WTC11 (cell line): ENCODE data around the gene C11orf58. TPM values are rescaled to one million over a fixed set of nuclear protein-coding genes. Genes with fewer than 3 reads are reported as not detected.
A peak's percentile ranks its signal among the peaks of the same experiment; 100 is the strongest.

Experiments
- ATAC-seq: fragments of 200-7000 bp; cut with Tn5 transposase; 2 replicates; pipeline ENCODE4 v1.10.0; 2021; ENCODE audit warnings: mild to moderate bottlenecking, moderate library complexity
- CTCF ChIA-PET: fragments of 300-600 bp; sonication (Branson Sonifier 250); formaldehyde crosslinking; loops from one replicate; lab custom pipeline; 2021; ENCODE audit warnings: antibody characterized with exemption; lab: Charles Lee
- POLR2A ChIA-PET: fragments of 350-600 bp; sonication (Branson Sonifier 250); formaldehyde crosslinking; loops from one replicate; lab custom pipeline; 2021; ENCODE audit warnings: antibody characterized with exemption; lab: Charles Lee
- DNase-seq: peaks from one replicate; pipeline ENCODE4 v3.0.0; 2021; ENCODE audit warnings: low spot score
- H3K27ac Mint-ChIP-seq: 2 replicates; pipeline ENCODE4 v1.8.0; 2021; ENCODE audit warnings: mixed read lengths
- H3K27me3 Mint-ChIP-seq: 2 replicates; pipeline ENCODE4 v1.8.0; 2021; ENCODE audit warnings: low read depth, mild to moderate bottlenecking, moderate library complexity, mixed read lengths
- H3K36me3 Mint-ChIP-seq: 2 replicates; pipeline ENCODE4 v1.8.0; 2021; ENCODE audit warnings: mixed read lengths
- H3K4me1 Mint-ChIP-seq: 2 replicates; pipeline ENCODE4 v1.8.0; 2022; ENCODE audit warnings: mixed read lengths
- H3K4me3 Mint-ChIP-seq: 2 replicates; pipeline ENCODE4 v1.8.0; 2021; ENCODE audit warnings: mild to moderate bottlenecking, moderate library complexity, mixed read lengths
- H3K9me3 Mint-ChIP-seq: 2 replicates; pipeline ENCODE4 v1.8.0; 2021; ENCODE audit warnings: mixed read lengths
- ATF1 ChIP-seq: sonication (generic); formaldehyde crosslinking; IDR thresholded peaks from 2 replicates; pipeline ENCODE4 v1.8.1; 2023; ENCODE audit warnings: mild to moderate bottlenecking, moderate library complexity, missing genetic modification reagents
- ATF2 ChIP-seq: sonication (generic); formaldehyde crosslinking; IDR thresholded peaks from 2 replicates; pipeline ENCODE4 v1.8.1; 2022; ENCODE audit warnings: low read depth, missing genetic modification reagents, borderline replicate concordance
- CREM ChIP-seq: sonication (generic); formaldehyde crosslinking; IDR thresholded peaks from 2 replicates; pipeline ENCODE4 v1.8.1; 2022; ENCODE audit warnings: mild to moderate bottlenecking, missing genetic modification reagents, moderate library complexity
- ELF4 ChIP-seq: sonication (generic); formaldehyde crosslinking; IDR thresholded peaks from 2 replicates; pipeline ENCODE4 v1.8.1; 2022; ENCODE audit warnings: low read depth, mild to moderate bottlenecking, moderate library complexity, missing genetic modification reagents
- ERG ChIP-seq: fragments of 250-450 bp; sonication (Bioruptor Pico); IDR thresholded peaks from 2 replicates; pipeline ENCODE4 v1.8.0; 2021; ENCODE audit warnings: mild to moderate bottlenecking
- FOXP1 ChIP-seq: sonication (generic); formaldehyde crosslinking; IDR thresholded peaks from 2 replicates; pipeline ENCODE4 v1.8.0; 2022; ENCODE audit warnings: missing genetic modification reagents, mild to moderate bottlenecking, moderate library complexity, borderline replicate concordance
- HMGXB4 ChIP-seq: sonication (generic); formaldehyde crosslinking; IDR thresholded peaks from 2 replicates; pipeline ENCODE4 v1.8.1; 2023; ENCODE audit warnings: mild to moderate bottlenecking, moderate library complexity, missing genetic modification reagents
- MLX ChIP-seq: sonication (generic); formaldehyde crosslinking; IDR thresholded peaks from 2 replicates; pipeline ENCODE4 v1.8.1; 2023; ENCODE audit warnings: mild to moderate bottlenecking, missing genetic modification reagents, moderate library complexity
- MXD4 ChIP-seq: fragments of 250-450 bp; sonication (Bioruptor Pico); IDR thresholded peaks from 2 replicates; pipeline ENCODE4 v1.8.0; 2021; ENCODE audit warnings: mild to moderate bottlenecking, moderate library complexity, borderline replicate concordance
- MYBL2 ChIP-seq: sonication (generic); formaldehyde crosslinking; IDR thresholded peaks from 2 replicates; pipeline ENCODE4 v1.8.1; 2023; ENCODE audit warnings: mild to moderate bottlenecking, moderate library complexity, missing genetic modification reagents
- NFATC4 ChIP-seq: fragments of 250-450 bp; sonication (Bioruptor Pico); IDR thresholded peaks from 2 replicates; pipeline ENCODE4 v1.9.0; 2021; ENCODE audit warnings: mild to moderate bottlenecking
- PRRX2 ChIP-seq: fragments of 250-450 bp; sonication (Bioruptor Pico); IDR thresholded peaks from 2 replicates; pipeline ENCODE4 v1.8.0; 2021; ENCODE audit warnings: mild to moderate bottlenecking
- RELA ChIP-seq: sonication (generic); formaldehyde crosslinking; IDR thresholded peaks from 2 replicates; pipeline ENCODE4 v1.8.1; 2022; ENCODE audit warnings: missing genetic modification reagents, mild to moderate bottlenecking, borderline replicate concordance
- SMAD3 ChIP-seq: sonication (generic); formaldehyde crosslinking; IDR thresholded peaks from 2 replicates; pipeline ENCODE4 v1.8.0; 2022; ENCODE audit warnings: missing genetic modification reagents, mild to moderate bottlenecking, borderline replicate concordance
- USF1 ChIP-seq: sonication (generic); formaldehyde crosslinking; IDR thresholded peaks from 2 replicates; pipeline ENCODE4 v1.8.0; 2022; ENCODE audit warnings: mild to moderate bottlenecking, missing genetic modification reagents
- ZNF219 ChIP-seq: sonication (generic); formaldehyde crosslinking; IDR thresholded peaks from 2 replicates; pipeline ENCODE4 v1.8.0; 2023; ENCODE audit warnings: missing genetic modification reagents, mild to moderate bottlenecking, borderline replicate concordance
- ZNF232 ChIP-seq: sonication (generic); formaldehyde crosslinking; IDR thresholded peaks from 2 replicates; pipeline ENCODE4 v1.8.0; 2022; ENCODE audit warnings: mild to moderate bottlenecking, missing genetic modification reagents
- ZNF317 ChIP-seq: sonication (generic); formaldehyde crosslinking; IDR thresholded peaks from 2 replicates; pipeline ENCODE4 v1.8.1; 2023; ENCODE audit warnings: low read depth, mild to moderate bottlenecking, moderate library complexity, missing genetic modification reagents, borderline replicate concordance
- ZNF671 ChIP-seq: fragments of 250-450 bp; sonication (Bioruptor Pico); IDR thresholded peaks from 2 replicates; pipeline ENCODE4 v1.8.0; 2021; ENCODE audit warnings: mild to moderate bottlenecking
- total RNA-seq: library from RNA; stranded (reverse); gene quantifications from 3 replicates; pipeline ENCODE4 v1.2.3, GENCODE V29; 2021
- TF ChIP-seq, protein P1 (sequence below): sonication (generic); formaldehyde crosslinking; IDR thresholded peaks from 2 replicates; pipeline ENCODE4 v1.8.0; 2023; ENCODE audit warnings: missing genetic modification reagents
- TF ChIP-seq, protein P2 (sequence below): sonication (generic); formaldehyde crosslinking; IDR thresholded peaks from 2 replicates; pipeline ENCODE4 v1.8.0; 2022; ENCODE audit warnings: mild to moderate bottlenecking, missing genetic modification reagents
- TF ChIP-seq, protein P3 (sequence below): sonication (generic); formaldehyde crosslinking; IDR thresholded peaks from 2 replicates; pipeline ENCODE4 v1.8.1; 2022; ENCODE audit warnings: mild to moderate bottlenecking, moderate library complexity, missing genetic modification reagents

C11orf58 gene
- total RNA-seq, 1 experiment from 2014 or later, result 141 TPM

DNA sequence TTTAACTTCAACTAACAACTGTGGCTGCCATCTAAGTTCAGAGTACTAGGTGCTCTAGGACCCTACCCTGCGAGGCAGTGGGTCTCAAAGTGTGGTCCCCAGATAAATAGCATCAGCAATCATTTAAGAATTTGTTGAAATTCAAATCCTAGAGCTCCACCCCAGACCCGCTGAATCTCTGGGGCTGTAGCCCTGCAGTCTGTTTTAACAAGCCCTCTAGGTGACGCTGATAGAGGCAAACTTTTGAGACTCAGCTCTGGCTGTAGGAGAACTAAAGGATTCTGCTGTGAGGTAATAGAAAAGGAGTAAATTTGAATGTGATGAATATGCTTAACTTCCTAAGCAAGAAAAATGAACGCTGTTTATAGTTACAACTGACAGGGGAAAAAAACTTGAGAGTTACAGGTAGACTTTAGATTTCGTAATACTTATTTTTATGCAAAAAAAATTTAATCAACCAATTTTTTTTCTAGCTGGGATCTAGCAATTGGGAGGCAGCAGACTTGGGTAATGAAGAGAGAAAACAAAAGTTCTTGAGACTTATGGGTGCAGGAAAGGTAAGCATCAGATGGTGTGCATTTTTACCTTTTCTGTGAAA is 5.8 kb downstream of the C11orf58 start:
- ATAC-seq (peak; percentile 86), DNase-seq (no peak)
- Mint-ChIP-seq H3K4me3 (peak overlapping the region; percentile 34; the same call in 1 of the 2 replicates), H3K27ac (peak overlapping the region; percentile 66; the same call in 1 of the 2 replicates), H3K27me3 (no peaks in the 10 kb centered on the region), H3K36me3 (peaks cover 51% of the 10 kb centered on the region), H3K9me3 (peaks cover 6% of the 10 kb centered on the region), H3K4me1 (peaks cover 36% of the 10 kb centered on the region)
- TF ChIP-seq RELA, result no peak
- TF ChIP-seq ZNF232 (CRISPR knock-in tag), result no peak
- no peak for TF ChIP-seq MYBL2 (CRISPR knock-in tag)
- no peak for TF ChIP-seq ZNF671 (CRISPR knock-in tag)
- no peak for TF ChIP-seq ZNF219
- CTCF ChIA-PET, result interaction anchor here (0.7 to 1.6 kb wide), 4 partner anchors 39 to 112 kb away, joined by 3 to 9 read pairs (median 3); no protein-coding TSS in a partner anchor
- POLR2A ChIA-PET, result no interaction called here

DNA sequence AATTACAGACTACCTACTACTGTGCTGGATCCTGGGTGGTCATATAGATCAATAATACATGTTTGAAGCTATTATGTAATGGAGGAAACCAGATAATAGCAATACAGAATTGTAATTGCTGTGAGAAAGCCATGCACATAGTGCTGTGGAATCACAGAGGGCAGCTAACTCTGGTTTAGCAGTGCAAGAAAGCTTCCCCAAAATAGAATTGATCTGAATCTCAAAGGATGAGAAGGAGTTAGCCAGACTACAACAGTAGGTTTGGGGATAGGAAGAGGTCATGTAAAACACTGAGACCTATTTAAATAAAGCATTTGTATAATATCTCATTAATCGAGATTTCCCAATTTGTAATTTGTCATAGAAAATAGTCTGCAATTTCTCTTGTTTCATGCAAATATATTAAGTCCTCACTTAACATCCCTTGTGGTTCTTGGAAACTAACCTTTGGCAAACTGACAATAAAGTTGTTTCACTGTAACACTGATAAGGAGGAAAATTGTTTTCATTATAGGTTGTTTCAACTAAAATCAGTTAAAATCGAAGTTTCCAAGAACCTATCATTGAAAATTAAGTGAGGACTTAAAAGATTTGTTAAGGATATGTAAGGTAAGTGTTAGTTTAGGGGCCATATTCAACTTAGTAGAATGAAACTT is 7.6 kb downstream of the C11orf58 start:
- ATAC-seq (no peak), DNase-seq (no peak)
- no peak overlapping the region for H3K4me3 Mint-ChIP-seq
- H3K27ac Mint-ChIP-seq, result no peak overlapping the region
- H3K36me3 Mint-ChIP-seq, result peaks cover 68% of the 10 kb centered on the region
- no peaks in the 10 kb centered on the region for H3K27me3 Mint-ChIP-seq
- ChIA-PET POLR2A (no interaction called here), CTCF (no interaction called here)
- TF ChIP-seq ZNF317 (CRISPR knock-in tag) (no peak), MYBL2 (CRISPR knock-in tag) (no peak), ATF1 (CRISPR knock-in tag) (no peak), MXD4 (CRISPR knock-in tag) (no peak), ATF2 (CRISPR knock-in tag) (no peak), ERG (no peak), SMAD3 (CRISPR knock-in tag) (no peak), PRRX2 (no peak), ELF4 (CRISPR knock-in tag) (no peak)
- TF ChIP-seq, protein P1, sequence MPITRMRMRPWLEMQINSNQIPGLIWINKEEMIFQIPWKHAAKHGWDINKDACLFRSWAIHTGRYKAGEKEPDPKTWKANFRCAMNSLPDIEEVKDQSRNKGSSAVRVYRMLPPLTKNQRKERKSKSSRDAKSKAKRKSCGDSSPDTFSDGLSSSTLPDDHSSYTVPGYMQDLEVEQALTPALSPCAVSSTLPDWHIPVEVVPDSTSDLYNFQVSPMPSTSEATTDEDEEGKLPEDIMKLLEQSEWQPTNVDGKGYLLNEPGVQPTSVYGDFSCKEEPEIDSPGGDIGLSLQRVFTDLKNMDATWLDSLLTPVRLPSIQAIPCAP (CRISPR knock-in tag), result no peak
- TF ChIP-seq, protein P2, sequence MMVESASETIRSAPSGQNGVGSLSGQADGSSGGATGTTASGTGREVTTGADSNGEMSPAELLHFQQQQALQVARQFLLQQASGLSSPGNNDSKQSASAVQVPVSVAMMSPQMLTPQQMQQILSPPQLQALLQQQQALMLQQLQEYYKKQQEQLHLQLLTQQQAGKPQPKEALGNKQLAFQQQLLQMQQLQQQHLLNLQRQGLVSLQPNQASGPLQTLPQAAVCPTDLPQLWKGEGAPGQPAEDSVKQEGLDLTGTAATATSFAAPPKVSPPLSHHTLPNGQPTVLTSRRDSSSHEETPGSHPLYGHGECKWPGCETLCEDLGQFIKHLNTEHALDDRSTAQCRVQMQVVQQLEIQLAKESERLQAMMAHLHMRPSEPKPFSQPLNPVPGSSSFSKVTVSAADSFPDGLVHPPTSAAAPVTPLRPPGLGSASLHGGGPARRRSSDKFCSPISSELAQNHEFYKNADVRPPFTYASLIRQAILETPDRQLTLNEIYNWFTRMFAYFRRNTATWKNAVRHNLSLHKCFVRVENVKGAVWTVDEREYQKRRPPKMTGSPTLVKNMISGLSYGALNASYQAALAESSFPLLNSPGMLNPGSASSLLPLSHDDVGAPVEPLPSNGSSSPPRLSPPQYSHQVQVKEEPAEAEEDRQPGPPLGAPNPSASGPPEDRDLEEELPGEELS (CRISPR knock-in tag), result no peak
- peaks cover 5% of the 10 kb centered on the region for H3K9me3 Mint-ChIP-seq
- peaks cover 35% of the 10 kb centered on the region for H3K4me1 Mint-ChIP-seq

DNA sequence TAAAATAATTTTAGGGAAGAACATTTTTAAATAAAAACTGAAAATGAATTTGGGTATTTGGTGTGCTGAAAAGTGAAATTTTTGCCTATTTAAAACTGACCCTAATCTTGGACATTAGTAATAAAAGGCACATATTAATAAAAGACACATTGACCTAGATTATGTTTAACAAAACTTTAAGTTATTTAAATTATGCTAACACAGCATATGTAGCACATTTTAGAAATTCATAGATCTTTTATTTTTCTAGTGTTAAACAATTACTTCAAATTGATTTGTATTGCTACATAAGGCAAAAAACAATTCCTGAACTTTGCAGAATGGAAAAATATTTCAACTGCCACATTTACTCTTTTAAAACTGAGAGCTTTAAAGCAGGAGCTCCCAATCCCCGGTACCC is 10.6 kb downstream of the C11orf58 start:
- Mint-ChIP-seq H3K9me3 (no peaks in the 10 kb centered on the region), H3K4me1 (peaks cover 11% of the 10 kb centered on the region), H3K27ac (no peak overlapping the region), H3K4me3 (no peak overlapping the region), H3K36me3 (peaks cover 80% of the 10 kb centered on the region), H3K27me3 (no peaks in the 10 kb centered on the region)
- no peak for ATAC-seq
- POLR2A ChIA-PET, result no interaction called here
- no peak for DNase-seq
- CTCF ChIA-PET, result interaction anchor here (1.6 kb wide), 1 partner anchor 37 kb away, joined by 3 read pairs; no protein-coding TSS in a partner anchor
- TF ChIP-seq, protein P3, sequence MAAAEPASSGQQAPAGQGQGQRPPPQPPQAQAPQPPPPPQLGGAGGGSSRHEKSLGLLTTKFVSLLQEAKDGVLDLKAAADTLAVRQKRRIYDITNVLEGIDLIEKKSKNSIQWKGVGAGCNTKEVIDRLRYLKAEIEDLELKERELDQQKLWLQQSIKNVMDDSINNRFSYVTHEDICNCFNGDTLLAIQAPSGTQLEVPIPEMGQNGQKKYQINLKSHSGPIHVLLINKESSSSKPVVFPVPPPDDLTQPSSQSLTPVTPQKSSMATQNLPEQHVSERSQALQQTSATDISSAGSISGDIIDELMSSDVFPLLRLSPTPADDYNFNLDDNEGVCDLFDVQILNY (CRISPR knock-in tag), result no peak
- TF ChIP-seq HMGXB4 (CRISPR knock-in tag) (no peak), USF1 (CRISPR knock-in tag) (no peak), CREM (CRISPR knock-in tag) (no peak), FOXP1 (CRISPR knock-in tag) (no peak), NFATC4 (no peak), ATF1 (CRISPR knock-in tag) (no peak), MLX (no peak)
